Stimulated activated CD8-positive, alpha-beta memory T cell treated with anti-CD3 and anti-CD28 coated beads, Interleukin-2, amount 100 ng/mL, for 48 hours (primary cell): ENCODE results near the gene FAM13A.
"Not testable (repeated sequence)": the region's sequence is repeated elsewhere in the genome, so short reads cannot be mapped to it uniquely, and the experiment has no call there.

Experiments
- DNase-seq, 2 donors: peaks; one replicate each; pipeline ENCODE4 v3.0.0-alpha.2; 2020; ENCODE audit warnings: low read depth in 2 of 2

FAM13A gene

GRCh38 chr4:89056953-89057398 lies at the start of gene FAM13A:
Gene FAM13A, minus strand, starts transcription at chr4:89057185. Its CDS starts 221 bp downstream, at chr4:89056964.
- DNase-seq: no peak

GRCh38 chr4:89105726-89106125 lies 48.7 kb upstream of the FAM13A start:
- no peak for DNase-seq

DNA sequence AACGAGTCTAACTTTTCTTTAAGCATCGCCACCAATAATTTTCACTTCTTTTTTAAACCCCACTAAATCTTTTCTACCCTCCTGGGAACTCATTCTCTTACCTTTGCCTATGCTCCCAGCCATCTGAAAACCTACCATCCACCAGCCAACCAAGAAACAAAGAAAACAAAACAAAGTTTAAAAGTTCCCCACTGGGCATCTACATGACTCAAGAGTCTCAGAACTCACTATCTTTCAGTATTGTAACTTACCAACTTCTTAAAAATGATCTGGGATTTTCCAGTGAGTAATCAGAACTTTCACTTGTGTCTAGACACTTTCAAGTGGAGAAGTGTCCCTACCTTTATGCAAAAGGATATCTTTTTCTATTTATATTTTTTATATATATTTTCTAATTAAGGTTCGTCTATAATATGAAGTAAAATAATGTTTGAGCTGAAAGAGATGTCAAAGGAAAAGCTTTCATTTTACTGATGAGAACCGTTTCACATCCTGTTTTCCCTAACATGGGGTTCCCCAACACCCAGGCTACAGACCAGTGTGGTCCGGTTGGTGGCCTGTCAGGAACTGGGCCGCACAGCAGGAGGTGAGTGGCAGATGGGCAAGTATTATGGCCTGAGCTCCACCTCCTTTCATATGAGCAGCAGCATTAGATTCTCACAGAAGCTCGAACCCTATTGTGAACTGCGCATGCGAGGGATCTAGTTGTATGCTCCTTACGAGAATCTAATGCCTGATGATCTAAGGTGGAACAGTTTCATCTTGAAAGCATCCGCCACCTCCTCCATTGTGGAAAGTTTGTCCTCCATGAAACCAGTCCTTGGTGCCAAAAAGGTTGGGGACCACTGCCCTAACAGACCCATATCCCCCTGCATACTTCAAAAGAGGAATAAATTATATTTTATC lies 44.5 kb upstream of the FAM13A start:
- DNase-seq: no peak

DNA sequence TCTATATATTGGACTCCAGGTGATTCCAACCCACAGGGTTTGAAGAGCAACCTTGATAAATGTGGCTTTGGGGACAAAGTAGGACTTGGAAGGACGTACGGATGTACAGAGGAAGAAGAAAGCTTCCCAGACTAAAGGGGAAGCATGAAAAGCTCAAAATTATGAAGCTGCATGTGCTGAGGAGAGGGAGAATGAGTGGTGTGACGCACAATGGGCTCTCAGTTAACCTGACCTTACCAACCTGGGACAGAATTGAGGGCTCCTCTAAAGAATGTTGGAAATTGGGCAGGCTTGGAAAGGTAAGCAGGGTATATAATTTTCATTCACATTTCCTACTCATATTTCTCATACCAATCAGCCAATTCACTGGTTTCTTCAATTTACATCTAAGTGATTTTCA lies 43.9 kb upstream of the FAM13A start:
- no peak for DNase-seq

DNA sequence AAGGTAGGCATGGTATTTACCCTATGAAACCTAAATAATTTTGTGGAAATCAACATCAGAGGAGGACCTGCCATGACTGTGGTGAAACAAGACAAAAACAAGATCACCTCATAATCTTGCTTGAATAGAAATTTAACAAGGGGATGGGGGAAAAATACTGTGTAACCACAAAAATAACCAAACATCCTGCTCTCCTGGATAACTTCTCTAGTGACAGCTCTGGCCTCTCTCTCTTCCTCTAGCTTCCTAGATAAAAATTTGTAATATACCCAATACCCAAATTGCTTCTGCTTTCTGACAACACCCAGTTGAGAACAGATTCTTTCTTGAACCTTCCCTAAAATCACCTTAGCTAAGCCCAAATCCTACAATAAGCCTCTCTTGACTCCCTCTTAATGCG lies 42.5 kb upstream of the FAM13A start:
- no peak for DNase-seq

- no peak for DNase-seq
These were observed 42.0 kb upstream of the FAM13A start for GRCh38 chr4:89099034-89099433.

DNA sequence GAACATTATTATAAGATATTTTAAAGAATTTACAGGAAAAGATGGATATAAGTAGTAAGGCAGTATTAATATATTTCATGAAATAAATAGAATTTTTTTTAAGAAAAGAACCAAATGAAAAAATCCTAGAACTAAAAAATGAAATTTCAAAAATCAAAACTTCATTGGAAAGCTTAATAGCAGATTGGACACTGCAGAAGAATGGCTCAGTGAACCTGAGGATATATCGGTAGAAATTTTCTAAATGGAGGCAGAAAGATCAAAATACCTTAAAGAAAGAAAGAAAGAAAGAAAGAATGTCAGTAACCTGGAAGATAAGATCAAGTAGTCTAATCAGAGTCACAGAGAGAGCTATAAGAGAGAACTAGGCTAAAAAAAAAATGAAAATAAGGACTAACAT lies 21.3 kb upstream of the FAM13A start:
- no peak for DNase-seq

GRCh38 chr4:89077761-89078160 lies 20.8 kb upstream of the FAM13A start:
- no peak for DNase-seq

GRCh38 chr4:89072921-89073320 lies 15.9 kb upstream of the FAM13A start:
- DNase-seq: no peak

DNA sequence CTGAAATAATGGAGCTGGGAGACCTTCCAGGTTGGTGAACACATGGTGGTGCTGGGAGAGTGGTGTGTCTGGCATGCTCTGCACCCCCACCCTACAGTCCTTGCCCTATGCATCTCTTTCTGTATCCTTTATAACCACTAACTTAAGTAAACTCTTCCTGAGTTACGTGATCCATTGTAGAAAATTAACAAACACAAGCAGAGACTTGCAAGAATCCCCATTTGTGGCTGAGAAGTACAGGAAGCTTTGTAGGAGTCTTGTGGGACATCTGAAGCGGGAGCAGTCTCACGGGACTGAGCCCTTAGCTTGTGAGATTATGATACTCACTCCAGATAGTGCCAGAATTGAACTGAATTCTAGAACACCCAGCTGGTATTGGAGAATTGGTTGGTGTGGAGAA lies 14.3 kb upstream of the FAM13A start:
- DNase-seq: no peak

DNA sequence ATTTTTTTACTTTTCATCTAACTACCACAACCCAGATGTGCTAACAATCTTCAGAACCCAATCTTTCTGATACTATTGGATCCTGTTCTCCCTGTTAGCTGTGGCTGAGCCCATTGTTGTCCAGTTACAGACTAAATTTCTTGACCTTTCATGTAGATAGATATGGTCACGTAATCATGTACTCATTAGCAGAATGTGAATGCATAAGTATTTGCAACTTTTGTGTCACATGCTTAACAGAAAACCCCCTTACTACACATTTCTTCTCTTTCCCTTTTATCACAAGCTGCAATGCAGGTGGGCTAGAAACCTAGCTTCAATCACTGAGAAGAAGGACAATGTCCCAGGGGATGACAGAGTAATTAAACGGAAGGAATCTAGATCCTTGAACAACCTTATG lies 13.1 kb upstream of the FAM13A start:
- no peak for DNase-seq

DNA sequence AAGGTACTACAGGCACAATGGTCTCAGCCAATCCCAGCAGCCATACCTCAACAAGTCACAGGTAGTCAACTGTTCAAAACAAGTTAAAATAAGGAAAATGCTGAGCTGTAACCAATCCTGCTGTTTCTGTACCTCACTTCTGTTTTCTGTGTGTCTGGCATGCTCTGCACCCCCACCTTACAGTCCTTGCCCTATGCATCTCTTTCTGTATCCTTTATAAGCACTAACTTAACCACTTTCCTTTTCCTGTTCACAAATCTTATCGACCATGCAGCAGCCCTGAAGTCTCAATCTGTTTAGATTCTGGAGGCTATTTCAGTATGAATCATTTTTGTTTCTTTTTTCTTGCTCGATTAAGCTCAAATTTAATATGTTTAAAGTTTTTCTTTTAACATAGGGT lies 12.5 kb upstream of the FAM13A start:
- no peak for DNase-seq

- no peak for DNase-seq
These were observed 10.4 kb upstream of the FAM13A start for GRCh38 chr4:89067417-89067816.

- no peak for DNase-seq
These were observed 7.9 kb upstream of the FAM13A start for GRCh38 chr4:89064848-89065247.

DNA sequence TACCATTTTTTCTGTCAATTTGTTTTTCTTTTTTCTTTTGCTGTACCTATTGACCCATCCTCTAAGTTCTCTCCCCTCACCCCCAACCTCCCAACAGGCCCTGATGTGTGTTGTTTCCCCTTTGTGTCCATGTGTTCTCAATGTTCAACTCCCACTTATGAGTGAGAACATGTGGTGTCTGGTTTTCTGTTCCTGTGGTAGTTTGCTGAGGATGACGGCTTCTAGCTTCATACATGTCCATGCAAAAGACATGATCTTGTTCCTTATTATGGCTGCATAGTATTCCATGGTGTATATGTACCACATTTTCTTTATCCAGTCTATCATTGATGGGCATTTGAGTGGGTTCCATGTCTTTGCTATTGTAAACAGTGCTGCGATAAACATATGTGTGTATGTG lies 859 bp upstream of the FAM13A start:
- not testable (repeated sequence) for DNase-seq

DNA sequence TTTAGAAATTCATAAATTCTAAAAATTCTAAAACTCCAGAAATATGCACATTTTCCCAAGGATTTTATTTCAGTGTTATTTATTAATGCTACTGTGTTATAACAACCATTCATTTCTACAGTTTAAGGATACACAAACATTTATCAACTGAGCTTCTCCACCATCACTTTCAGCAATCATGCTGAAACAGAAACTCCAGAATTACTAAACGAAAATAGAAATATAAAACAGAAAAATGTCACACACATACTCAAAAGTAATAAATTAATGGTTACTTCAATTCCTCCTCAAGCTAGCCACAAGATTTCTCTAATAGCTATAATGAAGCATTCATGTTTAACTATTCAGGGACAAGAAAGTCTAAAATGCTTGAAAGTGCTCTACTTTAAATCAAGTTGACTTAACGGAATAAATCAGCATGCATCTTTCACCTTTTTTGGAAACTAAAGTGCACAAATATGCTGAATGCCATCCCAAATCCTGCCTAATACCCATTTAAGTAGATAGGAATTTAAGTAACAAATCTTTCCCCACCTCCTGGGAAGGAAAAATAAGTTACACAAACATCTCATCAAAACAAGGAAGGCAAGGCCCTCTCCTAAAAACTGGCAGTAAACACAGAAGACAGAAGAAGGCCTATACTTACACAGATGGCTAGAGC lies 563 bp downstream of the FAM13A start:
- DNase-seq: no peak

DNA sequence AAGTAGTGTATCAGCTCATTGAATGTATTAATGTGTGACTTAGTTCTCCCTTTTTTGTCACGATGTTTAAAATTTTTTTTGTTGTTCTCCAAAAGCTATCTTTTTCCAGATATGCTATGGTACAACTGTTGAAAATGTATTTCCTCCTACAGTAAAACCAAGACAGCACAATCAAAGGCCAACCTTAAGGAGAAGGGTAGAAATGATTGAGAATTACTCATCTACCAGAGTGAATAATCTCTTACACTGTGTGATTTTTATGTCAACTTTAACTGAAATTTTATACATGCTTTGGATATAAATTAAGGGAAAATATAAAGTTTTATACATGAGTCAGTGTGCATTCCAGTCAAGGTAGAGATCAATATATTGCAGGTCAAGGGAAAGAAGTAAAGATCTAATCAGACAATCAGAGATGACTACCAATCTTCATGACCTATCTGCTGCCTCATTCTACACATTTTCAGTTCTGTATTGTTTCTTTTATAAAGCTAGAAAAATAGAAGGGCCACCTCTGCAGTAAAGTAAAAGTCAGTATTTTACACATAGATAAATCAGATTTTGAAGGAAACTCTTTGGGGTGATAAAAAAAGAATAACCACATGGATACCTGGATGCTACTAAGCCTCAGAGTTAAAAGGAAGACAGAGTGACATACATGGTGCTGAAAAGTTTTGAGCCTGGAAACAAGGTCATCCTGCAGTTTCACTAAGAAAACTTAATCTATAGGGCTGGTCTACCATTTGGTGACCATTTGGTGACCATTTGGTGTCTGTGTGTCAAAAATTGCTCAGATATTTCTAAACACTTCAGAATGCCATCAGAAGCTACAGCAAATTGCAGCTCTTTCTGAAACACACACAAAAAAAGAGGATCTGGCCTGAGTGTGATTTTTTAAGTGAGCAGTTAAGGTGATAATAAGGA lies 1.6 kb downstream of the FAM13A start:
- DNase-seq: no peak

DNA sequence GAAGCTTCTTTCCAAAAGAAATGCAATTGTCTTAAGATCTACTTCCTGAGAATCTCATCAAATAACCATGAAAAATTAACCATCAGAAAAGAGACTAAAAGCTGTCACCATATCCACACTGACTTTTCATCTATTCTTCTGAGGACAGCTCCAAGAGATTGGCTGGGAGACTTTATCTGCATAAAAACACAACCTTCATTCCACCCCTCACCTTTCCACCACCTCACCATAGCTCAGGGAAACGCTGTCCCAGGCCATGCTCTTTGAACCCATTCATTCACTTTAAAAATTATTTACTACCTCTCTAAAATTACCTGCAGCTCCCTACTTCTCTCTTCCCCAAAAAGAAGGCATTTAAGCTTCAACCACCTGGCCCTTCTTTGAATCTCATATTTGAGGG lies 2.4 kb downstream of the FAM13A start:
- DNase-seq: no peak

DNA sequence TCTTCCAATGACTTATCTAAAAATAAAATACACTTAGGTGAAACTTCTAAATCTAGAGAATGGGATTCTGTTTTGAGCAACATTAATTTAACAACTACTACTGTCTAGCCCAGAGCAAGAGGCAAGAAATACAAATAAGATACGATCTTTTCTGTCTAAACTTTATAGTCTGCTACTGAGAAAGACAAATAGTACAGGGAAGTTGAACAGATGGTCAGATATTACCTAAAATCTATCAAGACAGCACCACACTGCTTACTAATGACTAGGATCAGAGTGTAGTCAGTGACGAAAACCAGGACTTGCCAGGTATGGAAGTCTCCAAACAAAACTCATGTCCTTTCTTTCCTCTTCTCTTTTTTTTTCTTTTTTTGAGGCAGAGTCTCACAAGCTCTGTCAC lies 7.1 kb downstream of the FAM13A start:
- no peak for DNase-seq

DNA sequence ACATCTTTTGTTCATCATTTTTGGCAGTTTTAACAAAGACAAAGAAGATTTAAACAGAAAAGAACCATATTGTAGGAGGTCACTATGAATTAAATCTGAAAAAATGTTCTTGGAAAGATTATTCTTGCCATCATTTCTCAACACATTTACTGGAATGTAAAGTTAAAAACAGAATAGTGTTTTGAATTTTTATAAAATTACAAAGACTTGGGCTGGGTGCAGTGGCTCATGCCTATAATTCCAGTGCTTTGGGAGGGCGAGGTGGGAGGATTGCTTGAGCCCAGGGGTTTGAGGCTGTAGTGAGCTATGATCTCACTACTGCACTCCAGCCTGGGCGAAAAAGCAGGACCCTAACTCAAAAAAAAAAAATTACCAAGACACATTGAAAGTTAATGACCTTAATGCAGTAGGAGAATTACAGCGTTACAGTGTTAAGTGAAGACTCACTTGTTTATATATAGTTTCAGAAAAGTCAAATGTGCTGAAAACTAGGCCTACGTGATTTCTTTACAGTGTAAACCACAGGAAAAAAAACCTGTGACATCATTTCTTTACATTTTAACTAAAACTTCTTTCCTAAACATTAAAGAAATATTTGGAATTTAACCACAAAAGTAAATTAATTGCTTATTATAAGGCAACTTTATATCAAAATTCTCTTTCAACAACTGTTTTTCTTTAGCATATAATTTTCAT lies 7.9 kb downstream of the FAM13A start:
- DNase-seq: no peak

GRCh38 chr4:89044147-89044900 lies 12.7 kb downstream of the FAM13A start:
- no peak for DNase-seq
